Gastroesophageal sphincter (tissue), 3 donors: ENCODE results near the gene IFNA7.

ENCODE experiments used
- CTCF ChIP-seq, 4 experiments: fragments of 200-600 bp in 2 of 4; fragments of 450-650 bp in 2 of 4; sonication (generic) in 1 of 4; IDR thresholded peaks; one replicate each; pipeline ENCODE4 v1.5.1; 2017 to 2019; ENCODE audit warnings: antibody characterized with exemption in 4 of 4, mild to moderate bottlenecking in 2 of 4, moderate library complexity in 2 of 4
- EP300 ChIP-seq: sonication (generic); formaldehyde crosslinking; IDR thresholded peaks from one replicate; pipeline ENCODE4 v1.6.1; 2017; ENCODE audit warnings: antibody characterized with exemption, mild to moderate bottlenecking
- POLR2A ChIP-seq, 2 donors: fragments of 450-650 bp; IDR thresholded peaks; one replicate each; pipeline ENCODE4 v1.6.1; 2017; ENCODE audit warnings: antibody characterized with exemption in 2 of 2, mild to moderate bottlenecking in 2 of 2, moderate library complexity in 1 of 2

DNA sequence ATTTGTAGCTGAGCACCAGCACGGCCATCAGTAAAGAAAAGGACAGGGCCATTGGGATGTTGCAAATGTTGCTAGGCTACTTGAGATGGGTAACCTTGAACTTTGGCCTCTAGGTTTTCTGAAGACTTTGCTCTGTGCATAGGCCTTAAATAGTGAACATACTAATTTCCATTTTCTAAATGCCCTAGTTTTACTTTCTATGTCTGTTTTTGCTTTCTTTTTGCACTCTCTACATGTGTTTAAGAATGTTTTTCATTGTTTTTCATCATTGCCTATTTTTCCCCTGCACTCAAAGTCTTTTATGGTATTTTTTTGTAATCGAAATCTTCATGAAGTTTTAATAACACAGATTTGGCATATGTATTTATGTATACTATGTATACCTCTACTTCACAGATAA, 26.1 kb upstream of the IFNA7 start, which contains the start of gene IFNA17:
- TF ChIP-seq CTCF (IDR thresholded peaks at IDR 0.05) = no peak
- TF ChIP-seq EP300 = no peak
- TF ChIP-seq POLR2A (IDR thresholded peaks at IDR 0.05) = no peak
